Activated T-cell treated with anti-CD3 and anti-CD28 coated beads, Interleukin-2, amount 50 U/mL, for 48 hours (primary cell): Measurements from ENCODE around the gene SLC8A1.

ENCODE experiments used
- DNase-seq, 2 experiments: peaks; one replicate each; pipeline ENCODE4 v3.0.0-alpha.2; 2020

The SLC8A1 gene

GRCh38 chr2:40348038-40348437 is 103.9 kb downstream of the SLC8A1 start:
- DNase-seq = no peak

- no peak for DNase-seq
Observed at GRCh38 chr2:40346535-40347354, 105.1 kb downstream of the SLC8A1 start.

GRCh38 chr2:40344364-40344763 is 107.5 kb downstream of the SLC8A1 start:
- no peak for DNase-seq

GRCh38 chr2:40343902-40344301 is 108.0 kb downstream of the SLC8A1 start:
- DNase-seq = no peak

- no peak for DNase-seq
Observed at GRCh38 chr2:40341198-40341597, 110.7 kb downstream of the SLC8A1 start.

- DNase-seq = no peak
Observed at GRCh38 chr2:40339026-40339425, 112.9 kb downstream of the SLC8A1 start.

- no peak for DNase-seq
Observed at GRCh38 chr2:40332191-40332826, 119.6 kb downstream of the SLC8A1 start.

- no peak for DNase-seq
Observed at GRCh38 chr2:40330096-40330495, 121.8 kb downstream of the SLC8A1 start.

- DNase-seq = no peak
Observed at GRCh38 chr2:40329739-40330030, 122.2 kb downstream of the SLC8A1 start.

GRCh38 chr2:40325116-40325515 is 126.8 kb downstream of the SLC8A1 start:
- no peak for DNase-seq

- no peak for DNase-seq
Observed at GRCh38 chr2:40324656-40325055, 127.2 kb downstream of the SLC8A1 start.

- no peak for DNase-seq
Observed at GRCh38 chr2:40321822-40322221, 130.1 kb downstream of the SLC8A1 start.

GRCh38 chr2:40321016-40321623 is 130.8 kb downstream of the SLC8A1 start:
- no peak for DNase-seq

- no peak for DNase-seq
Observed at GRCh38 chr2:40318921-40319320, 133.0 kb downstream of the SLC8A1 start.

- DNase-seq = no peak
Observed at GRCh38 chr2:40317761-40318160, 134.1 kb downstream of the SLC8A1 start.

- no peak for DNase-seq
Observed at GRCh38 chr2:40317046-40317445, 134.8 kb downstream of the SLC8A1 start.

GRCh38 chr2:40316620-40317019 is 135.3 kb downstream of the SLC8A1 start:
- DNase-seq = no peak

- DNase-seq = no peak
Observed at GRCh38 chr2:40315683-40316082, 136.2 kb downstream of the SLC8A1 start.

GRCh38 chr2:40311026-40311425 is 140.9 kb downstream of the SLC8A1 start:
- no peak for DNase-seq

GRCh38 chr2:40310303-40310702 is 141.6 kb downstream of the SLC8A1 start:
- no peak for DNase-seq

GRCh38 chr2:40304340-40304739 is 147.6 kb downstream of the SLC8A1 start:
- no peak for DNase-seq

GRCh38 chr2:40303746-40304145 is 148.1 kb downstream of the SLC8A1 start:
- DNase-seq = no peak

GRCh38 chr2:40302751-40303325 is 149.1 kb downstream of the SLC8A1 start:
- DNase-seq = no peak

GRCh38 chr2:40300391-40300790 is 151.5 kb downstream of the SLC8A1 start:
- no peak for DNase-seq
